ENCODE data around the gene LILRB3.

The LILRB3 gene

DNA sequence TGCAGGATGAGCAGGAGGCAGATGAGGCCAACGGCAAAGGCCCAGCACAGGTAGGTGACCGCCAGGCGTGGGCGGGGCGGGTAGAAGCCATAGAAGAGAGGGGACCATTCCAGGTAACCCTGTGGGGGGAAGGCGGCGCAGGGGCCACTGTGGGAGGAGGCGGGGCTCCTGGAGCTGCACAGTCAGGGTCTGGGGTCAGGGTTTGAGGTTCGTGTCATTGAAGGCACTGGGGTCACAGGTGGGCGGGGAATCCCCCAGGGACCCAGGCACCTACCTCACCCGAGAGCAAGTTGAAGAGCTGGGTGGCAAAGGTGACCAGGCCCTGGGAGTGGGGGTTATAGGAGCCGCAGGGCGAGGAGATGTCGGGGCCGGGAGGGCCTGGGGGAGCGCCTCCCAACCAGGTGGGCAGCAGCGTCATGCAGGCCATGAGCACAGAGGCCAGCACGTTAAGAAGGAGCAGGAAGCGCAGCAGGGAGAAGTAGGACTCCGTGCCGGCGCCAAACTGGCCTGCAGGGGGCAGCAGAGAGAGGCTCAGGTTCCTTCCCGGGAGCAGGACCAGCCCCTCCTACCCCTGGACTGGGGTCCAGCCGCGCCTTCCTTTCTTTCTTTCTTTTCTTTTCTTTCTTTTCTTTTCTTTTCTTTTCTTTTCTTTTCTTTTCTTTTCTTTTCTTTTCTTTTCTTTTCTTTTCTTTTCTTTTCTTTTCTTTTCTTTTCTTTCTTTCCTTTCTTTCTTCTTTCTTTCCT, 54.5 kb downstream of the LILRB3 start:
- peak; percentile 52 to 54 for DNase-seq (ENCODE audit: low read depth in 2 of 2)
